ENCODE measurements around the gene PEBP1.

Gene PEBP1

GRCh38 chr12:118103601-118104382, 32.1 kb upstream of the PEBP1 start, which contains the start of gene VSIG10:
TSS of gene VSIG10 (minus strand) at chr12:118104011. CDS start at chr12:118103671, 340 bp downstream.
- Histone ChIP-seq H3K4me1 (ENCODE audit: control insufficient read depth, insufficient read depth, low read length, poor library complexity, severe bottlenecking) (peaks cover 5% of the 10 kb centered on the region), H3K27me3 (replicated peaks; ENCODE audit: control insufficient read depth, insufficient read depth, low read length, poor library complexity, severe bottlenecking) (no peaks in the 10 kb centered on the region), H3K9me3 (ENCODE audit: control insufficient read depth, low read length) (no peaks in the 10 kb centered on the region), H3K36me3 (ENCODE audit: control insufficient read depth, insufficient read depth, low read length) (no peaks in the 10 kb centered on the region), H3K4me3 (ENCODE audit: insufficient read depth, low read depth, low read length, poor library complexity, severe bottlenecking) (peak within 1 kb of the TSS; percentile 78), H3K27ac (ENCODE audit: insufficient read depth, low read length, poor library complexity, severe bottlenecking) (no peak within 1 kb of the TSS)
- DNase-seq: no peak

DNA sequence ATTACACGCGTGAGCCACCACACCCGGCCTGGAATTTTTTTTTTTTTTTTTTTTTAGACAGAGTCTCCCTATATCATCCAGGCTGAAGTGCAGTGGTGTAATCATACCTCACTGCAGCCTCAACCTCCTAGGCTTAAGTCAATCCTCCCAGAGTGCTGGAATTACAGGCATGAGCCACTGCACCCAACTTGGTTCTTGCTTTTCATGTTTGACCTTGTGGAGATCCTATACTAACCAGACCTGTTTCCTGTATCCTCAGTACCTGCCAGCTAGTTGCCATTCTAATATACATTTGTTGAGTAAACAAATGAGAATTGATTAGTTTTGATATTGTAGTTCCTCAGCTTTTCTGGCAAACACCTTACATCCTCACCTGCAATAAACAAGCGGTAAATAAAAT, 28.9 kb upstream of the PEBP1 start:
- Histone ChIP-seq H3K27ac (ENCODE audit: insufficient read depth, low read length, poor library complexity, severe bottlenecking) (no peak overlapping the region), H3K9me3 (ENCODE audit: control insufficient read depth, low read length) (no peaks in the 10 kb centered on the region), H3K4me3 (ENCODE audit: insufficient read depth, low read depth, low read length, poor library complexity, severe bottlenecking) (no peak overlapping the region), H3K36me3 (ENCODE audit: control insufficient read depth, insufficient read depth, low read length) (no peaks in the 10 kb centered on the region), H3K4me1 (ENCODE audit: control insufficient read depth, insufficient read depth, low read length, poor library complexity, severe bottlenecking) (peaks cover 5% of the 10 kb centered on the region), H3K27me3 (replicated peaks; ENCODE audit: control insufficient read depth, insufficient read depth, low read length, poor library complexity, severe bottlenecking) (no peaks in the 10 kb centered on the region)
- DNase-seq: no peak

GRCh38 chr12:118107694-118108093, 28.2 kb upstream of the PEBP1 start:
- H3K27ac ChIP-seq (ENCODE audit: insufficient read depth, low read length, poor library complexity, severe bottlenecking): no peak overlapping the region
- DNase-seq: no peak
- no peaks in the 10 kb centered on the region for H3K27me3 ChIP-seq (replicated peaks; ENCODE audit: control insufficient read depth, insufficient read depth, low read length, poor library complexity, severe bottlenecking)

GRCh38 chr12:118109088-118109487, 26.8 kb upstream of the PEBP1 start:
- peaks cover 5% of the 10 kb centered on the region for H3K4me1 ChIP-seq (ENCODE audit: control insufficient read depth, insufficient read depth, low read length, poor library complexity, severe bottlenecking)

More at GRCh38 chr12:118107694-118108093, 28.2 kb upstream of the PEBP1 start:
- Histone ChIP-seq H3K36me3 (ENCODE audit: control insufficient read depth, insufficient read depth, low read length) (no peaks in the 10 kb centered on the region), H3K4me1 (ENCODE audit: control insufficient read depth, insufficient read depth, low read length, poor library complexity, severe bottlenecking) (peaks cover 5% of the 10 kb centered on the region), H3K4me3 (ENCODE audit: insufficient read depth, low read depth, low read length, poor library complexity, severe bottlenecking) (no peak overlapping the region), H3K9me3 (ENCODE audit: control insufficient read depth, low read length) (no peaks in the 10 kb centered on the region)

GRCh38 chr12:118119449-118119879, 16.5 kb upstream of the PEBP1 start:
- H3K27me3 ChIP-seq (replicated peaks; ENCODE audit: control insufficient read depth, insufficient read depth, low read length, poor library complexity, severe bottlenecking): no peaks in the 10 kb centered on the region
- no peak for DNase-seq
- H3K9me3 ChIP-seq (ENCODE audit: control insufficient read depth, low read length): no peaks in the 10 kb centered on the region
- no peak overlapping the region for H3K27ac ChIP-seq (ENCODE audit: insufficient read depth, low read length, poor library complexity, severe bottlenecking)
- H3K36me3 ChIP-seq (ENCODE audit: control insufficient read depth, insufficient read depth, low read length): no peaks in the 10 kb centered on the region
- H3K4me3 ChIP-seq (ENCODE audit: insufficient read depth, low read depth, low read length, poor library complexity, severe bottlenecking): no peak overlapping the region
- no peaks in the 10 kb centered on the region for H3K4me1 ChIP-seq (ENCODE audit: control insufficient read depth, insufficient read depth, low read length, poor library complexity, severe bottlenecking)

More at GRCh38 chr12:118109088-118109487, 26.8 kb upstream of the PEBP1 start:
- no peak for DNase-seq
- no peaks in the 10 kb centered on the region for H3K9me3 ChIP-seq (ENCODE audit: control insufficient read depth, low read length)
- no peaks in the 10 kb centered on the region for H3K36me3 ChIP-seq (ENCODE audit: control insufficient read depth, insufficient read depth, low read length)
- no peaks in the 10 kb centered on the region for H3K27me3 ChIP-seq (replicated peaks; ENCODE audit: control insufficient read depth, insufficient read depth, low read length, poor library complexity, severe bottlenecking)
- H3K4me3 ChIP-seq (ENCODE audit: insufficient read depth, low read depth, low read length, poor library complexity, severe bottlenecking): no peak overlapping the region
- no peak overlapping the region for H3K27ac ChIP-seq (ENCODE audit: insufficient read depth, low read length, poor library complexity, severe bottlenecking)

- DNase-seq: peak; percentile 35 to 48 (median 39)
- H3K4me1 ChIP-seq (ENCODE audit: control insufficient read depth, insufficient read depth, low read length, poor library complexity, severe bottlenecking): no peaks in the 10 kb centered on the region
- H3K36me3 ChIP-seq (ENCODE audit: control insufficient read depth, insufficient read depth, low read length): no peaks in the 10 kb centered on the region
- no peaks in the 10 kb centered on the region for H3K27me3 ChIP-seq (replicated peaks; ENCODE audit: control insufficient read depth, insufficient read depth, low read length, poor library complexity, severe bottlenecking)
- H3K9me3 ChIP-seq (ENCODE audit: control insufficient read depth, low read length): no peaks in the 10 kb centered on the region
- peak overlapping the region; percentile 48 for H3K27ac ChIP-seq (ENCODE audit: insufficient read depth, low read length, poor library complexity, severe bottlenecking)
- no peak overlapping the region for H3K4me3 ChIP-seq (ENCODE audit: insufficient read depth, low read depth, low read length, poor library complexity, severe bottlenecking)
Measured at GRCh38 chr12:118120579-118121363, 15.2 kb upstream of the PEBP1 start.

- Histone ChIP-seq H3K9me3 (ENCODE audit: control insufficient read depth, low read length) (no peaks in the 10 kb centered on the region), H3K4me1 (ENCODE audit: control insufficient read depth, insufficient read depth, low read length, poor library complexity, severe bottlenecking) (no peaks in the 10 kb centered on the region), H3K27me3 (replicated peaks; ENCODE audit: control insufficient read depth, insufficient read depth, low read length, poor library complexity, severe bottlenecking) (no peaks in the 10 kb centered on the region), H3K4me3 (ENCODE audit: insufficient read depth, low read depth, low read length, poor library complexity, severe bottlenecking) (no peak overlapping the region), H3K27ac (ENCODE audit: insufficient read depth, low read length, poor library complexity, severe bottlenecking) (no peak overlapping the region), H3K36me3 (ENCODE audit: control insufficient read depth, insufficient read depth, low read length) (no peaks in the 10 kb centered on the region)
- DNase-seq: no peak
Measured at GRCh38 chr12:118122264-118122663, 13.7 kb upstream of the PEBP1 start.

- H3K36me3 ChIP-seq (ENCODE audit: control insufficient read depth, insufficient read depth, low read length): no peaks in the 10 kb centered on the region
- H3K4me1 ChIP-seq (ENCODE audit: control insufficient read depth, insufficient read depth, low read length, poor library complexity, severe bottlenecking): no peaks in the 10 kb centered on the region
- no peak for DNase-seq
- H3K9me3 ChIP-seq (ENCODE audit: control insufficient read depth, low read length): no peaks in the 10 kb centered on the region
- no peaks in the 10 kb centered on the region for H3K27me3 ChIP-seq (replicated peaks; ENCODE audit: control insufficient read depth, insufficient read depth, low read length, poor library complexity, severe bottlenecking)
- H3K27ac ChIP-seq (ENCODE audit: insufficient read depth, low read length, poor library complexity, severe bottlenecking): no peak overlapping the region
- no peak overlapping the region for H3K4me3 ChIP-seq (ENCODE audit: insufficient read depth, low read depth, low read length, poor library complexity, severe bottlenecking)
Measured at GRCh38 chr12:118124333-118124874, 11.5 kb upstream of the PEBP1 start.

DNA sequence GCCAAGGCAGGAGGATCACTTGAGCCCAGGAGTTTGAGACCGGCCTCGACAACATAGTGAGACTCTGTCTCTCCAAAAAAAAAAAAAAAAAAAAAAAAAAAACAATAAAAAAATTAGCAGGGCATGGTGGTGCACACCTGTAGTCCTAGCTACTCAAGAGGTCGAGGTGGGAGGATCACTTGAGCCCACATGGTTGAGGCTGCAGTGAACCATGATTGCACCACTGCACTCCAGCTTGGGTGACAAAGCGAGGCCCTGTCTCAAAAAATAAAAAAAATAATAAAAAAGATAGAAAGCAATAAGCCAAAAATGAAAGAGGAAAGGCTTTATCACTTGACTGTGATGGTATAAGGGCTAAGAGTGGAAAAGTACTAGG, 10.2 kb upstream of the PEBP1 start:
- Histone ChIP-seq H3K9me3 (ENCODE audit: control insufficient read depth, low read length) (no peaks in the 10 kb centered on the region), H3K4me3 (ENCODE audit: insufficient read depth, low read depth, low read length, poor library complexity, severe bottlenecking) (no peak overlapping the region), H3K36me3 (ENCODE audit: control insufficient read depth, insufficient read depth, low read length) (no peaks in the 10 kb centered on the region), H3K27me3 (replicated peaks; ENCODE audit: control insufficient read depth, insufficient read depth, low read length, poor library complexity, severe bottlenecking) (no peaks in the 10 kb centered on the region), H3K27ac (ENCODE audit: insufficient read depth, low read length, poor library complexity, severe bottlenecking) (no peak overlapping the region), H3K4me1 (ENCODE audit: control insufficient read depth, insufficient read depth, low read length, poor library complexity, severe bottlenecking) (no peaks in the 10 kb centered on the region)
- no peak for DNase-seq

Measured in effector memory CD4-positive, alpha-beta T cell (primary cell).